ENCODE results near the gene SC5D. TPM values are rescaled to one million over a fixed set of nuclear protein-coding genes. Genes with fewer than 3 reads are reported as not detected.

Gene SC5D
- total RNA-seq, 4 donors from 2014 or later = 12.9 to 31.5 (median 20.3) TPM

DNA sequence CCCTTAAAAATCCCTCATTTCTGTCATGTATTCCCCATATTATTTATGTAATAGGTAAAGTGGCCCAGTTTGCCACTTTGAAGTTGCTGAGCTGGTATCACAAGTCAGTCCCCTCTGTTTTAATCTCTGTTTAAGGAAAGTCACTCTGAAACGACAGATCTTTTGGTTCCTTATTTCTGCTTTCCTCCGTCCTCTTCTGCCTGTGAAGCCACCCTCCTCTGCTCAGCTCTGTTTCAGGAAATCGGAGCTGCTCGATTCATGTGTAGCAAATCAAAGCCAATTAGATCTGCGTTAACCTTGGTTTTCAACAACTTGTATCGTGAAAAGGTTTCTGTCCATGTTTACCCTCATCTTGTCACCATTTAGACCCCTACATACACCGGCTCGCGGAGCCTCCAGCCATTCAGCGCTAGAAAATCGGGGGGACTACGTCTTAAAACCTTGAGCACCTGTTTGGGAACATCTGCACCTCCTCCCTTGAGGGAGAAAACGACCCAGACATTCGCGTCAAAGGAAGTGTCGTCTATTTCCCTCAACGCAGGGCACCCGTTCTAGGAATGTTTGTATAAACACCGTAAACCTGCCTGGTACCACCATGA lies 576 bp upstream of the SC5D start:
- in situ Hi-C loops (cut with MboI; ENCODE audit: low pct_ligation_motif_present in 1 of 4, low pct_unique_long_range_greater_than_20kb in 1 of 4, low sequenced_read_pairs in 3 of 4) (no loop called here), intact Hi-C loops (cut with DNase I; ENCODE audit: low total_unique reads) (no loop called here)
- Histone ChIP-seq H3K9me3 (no peaks in the 10 kb centered on the region), H3K4me1 (peaks cover 0 to 22% (median 14%) of the 10 kb centered on the region in 4 donors), H3K36me3 (no peaks in the 10 kb centered on the region), H3K27me3 (peaks cover 2% of the 10 kb centered on the region), H3K27ac (peak overlapping the region; percentile 90 to 96 (median 94)), H3K4me3 (peak overlapping the region; percentile 63 to 83 (median 82))
- 1 to 9% methylated on average over 6 to 19 of the region's 19 CpGs for WGBS, 2 donors (ENCODE audit: low coverage in 1 of 2)
- TF ChIP-seq POLR2A (IDR thresholded peaks at IDR 0.05) (no peak), CTCF (IDR thresholded peaks at IDR 0.05) (no peak), EP300 (IDR thresholded peaks at IDR 0.05; ENCODE audit: low read depth) (peak; percentile 41)
- DNase-seq = peak; percentile 11

DNA sequence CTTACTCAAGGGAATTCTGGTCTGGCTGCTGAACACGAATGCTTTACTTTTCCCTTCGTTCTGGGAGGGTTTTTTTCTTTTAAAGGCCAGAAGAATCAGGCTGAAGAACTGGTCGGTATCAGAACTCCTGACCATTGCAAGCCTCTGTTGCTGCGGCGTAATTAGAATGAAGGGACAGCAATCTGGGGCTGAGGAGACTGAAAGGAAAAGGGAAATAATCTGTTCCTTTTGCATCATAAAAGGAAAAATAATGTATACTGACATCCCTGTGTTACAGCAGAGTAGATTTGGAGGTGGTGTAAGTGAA lies 670 bp downstream of the SC5D start:
- Histone ChIP-seq H3K4me3 (peak overlapping the region; percentile 63 to 83 (median 82)), H3K36me3 (no peaks in the 10 kb centered on the region), H3K27me3 (no peaks in the 10 kb centered on the region), H3K27ac (peak overlapping the region; percentile 90 to 96 (median 94)), H3K9me3 (no peaks in the 10 kb centered on the region), H3K4me1 (peaks cover 0 to 22% (median 14%) of the 10 kb centered on the region in 4 donors)
- intact Hi-C loops (cut with DNase I; ENCODE audit: low total_unique reads) = no loop called here
- in situ Hi-C loops (cut with MboI; ENCODE audit: low pct_ligation_motif_present in 1 of 4, low pct_unique_long_range_greater_than_20kb in 1 of 4, low sequenced_read_pairs in 3 of 4) = no loop called here
- TF ChIP-seq POLR2A (IDR thresholded peaks at IDR 0.05) (no peak), POLR2AphosphoS5 (IDR thresholded peaks at IDR 0.05) (no peak), CTCF (IDR thresholded peaks at IDR 0.05) (no peak), EP300 (IDR thresholded peaks at IDR 0.05; ENCODE audit: low read depth) (no peak)
- DNase-seq = no peak
- 0 to 1% methylated on average over 3 to 5 of the region's 5 CpGs for WGBS, 2 donors (ENCODE audit: low coverage in 1 of 2)

DNA sequence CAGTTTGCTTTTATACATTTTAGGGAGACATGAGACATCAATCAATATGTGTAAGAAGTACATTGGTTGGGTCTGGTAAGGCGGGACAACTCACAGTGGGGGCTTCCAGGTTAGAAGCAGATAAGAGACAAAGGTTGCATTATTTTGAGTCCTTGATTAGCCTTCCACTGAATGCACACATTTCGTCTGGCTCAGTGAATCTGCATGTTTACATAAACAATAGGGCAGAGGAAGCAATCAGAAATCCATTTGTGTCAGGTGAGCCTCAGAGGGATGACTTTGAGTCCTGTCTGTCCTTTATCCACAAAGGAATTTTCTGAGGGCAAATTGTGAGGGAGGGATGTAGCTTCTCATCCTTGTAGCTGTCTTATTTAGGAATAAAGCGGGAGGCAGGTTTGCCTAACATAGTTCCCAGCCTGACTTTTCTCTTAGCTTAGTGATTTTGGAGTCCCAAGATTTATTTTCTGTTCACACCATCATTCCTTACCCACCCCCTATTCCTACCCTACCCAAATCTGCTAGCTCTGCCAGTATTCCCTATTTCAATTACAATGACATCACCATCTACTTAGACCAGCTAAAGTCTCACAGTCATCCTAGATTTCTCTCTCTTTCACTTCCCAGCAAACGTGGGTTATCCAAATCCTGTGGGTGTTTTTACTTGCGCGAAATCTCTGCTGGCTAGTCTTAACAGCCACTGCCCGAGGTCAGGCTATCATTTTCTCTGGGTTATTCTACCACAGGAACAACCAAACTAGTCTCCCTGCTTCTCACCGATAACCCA lies 2.9 kb downstream of the SC5D start:
- Histone ChIP-seq H3K4me3 (no peak overlapping the region), H3K27ac (no peak overlapping the region), H3K9me3 (no peaks in the 10 kb centered on the region), H3K4me1 (peaks cover 0 to 31% (median 15%) of the 10 kb centered on the region in 4 donors), H3K27me3 (no peaks in the 10 kb centered on the region), H3K36me3 (no peaks in the 10 kb centered on the region)
- intact Hi-C loops (cut with DNase I; ENCODE audit: low total_unique reads) (no loop called here), in situ Hi-C loops (cut with MboI; ENCODE audit: low pct_ligation_motif_present in 1 of 4, low pct_unique_long_range_greater_than_20kb in 1 of 4, low sequenced_read_pairs in 3 of 4) (no loop called here)
- TF ChIP-seq POLR2AphosphoS5 (IDR thresholded peaks at IDR 0.05) (no peak), POLR2A (IDR thresholded peaks at IDR 0.05) (no peak), CTCF (IDR thresholded peaks at IDR 0.05) (no peak), EP300 (IDR thresholded peaks at IDR 0.05; ENCODE audit: low read depth) (no peak)
- DNase-seq = no peak
- 90 to 92% methylated on average over 8 of the region's 8 CpGs for WGBS, 2 donors (ENCODE audit: low coverage in 1 of 2)

GRCh38 chr11:121297872-121298271 lies 5.3 kb downstream of the SC5D start:
- TF ChIP-seq CTCF (IDR thresholded peaks at IDR 0.05) (no peak), EP300 (IDR thresholded peaks at IDR 0.05; ENCODE audit: low read depth) (no peak)
- Histone ChIP-seq H3K9me3 (no peaks in the 10 kb centered on the region), H3K4me3 (no peak overlapping the region), H3K27ac (no peak overlapping the region), H3K4me1 (peaks cover 0 to 36% (median 16%) of the 10 kb centered on the region in 4 donors), H3K36me3 (no peaks in the 10 kb centered on the region), H3K27me3 (no peaks in the 10 kb centered on the region)
- in situ Hi-C loops (cut with MboI; ENCODE audit: low pct_ligation_motif_present in 1 of 4, low pct_unique_long_range_greater_than_20kb in 1 of 4, low sequenced_read_pairs in 3 of 4) = no loop called here
- intact Hi-C loops (cut with DNase I; ENCODE audit: low total_unique reads) = no loop called here
- 99 to 100% methylated on average over 2 to 5 of the region's 5 CpGs for WGBS, 2 donors (ENCODE audit: low coverage in 1 of 2)
- DNase-seq = no peak

All from transverse colon (tissue), 4 donors.